HL-60/S4 treated with retinoic acid at 250 ng/mL for 4 days and 3 days (cell line): Measurements from ENCODE around the gene LRRC72.
"Not testable (repeated sequence)": the region's sequence is repeated elsewhere in the genome, so short reads cannot be mapped to it uniquely, and the experiment has no call there.

Experiments
- in situ Hi-C: fragments of 300-500 bp; cut with MboI; formaldehyde crosslinking; loops from 2 replicates; pipeline ENCODE4 v1.7.0; 2022; ENCODE audit warnings: low sequenced_read_pairs

LRRC72 gene

GRCh38 chr7:16564909-16565426, 38.3 kb downstream of the LRRC72 start:
- in situ Hi-C loops: no loop called here

- in situ Hi-C loops: no loop called here
These were observed 45.3 kb downstream of the LRRC72 start for GRCh38 chr7:16571941-16572340.

GRCh38 chr7:16579216-16579615, 52.6 kb downstream of the LRRC72 start:
- in situ Hi-C loops: no loop called here

GRCh38 chr7:16581286-16581685, 54.7 kb downstream of the LRRC72 start:
- in situ Hi-C loops: no loop called here

GRCh38 chr7:16583834-16584233, 57.2 kb downstream of the LRRC72 start:
- in situ Hi-C loops: no loop called here

- in situ Hi-C loops: no loop called here
These were observed 58.9 kb downstream of the LRRC72 start for GRCh38 chr7:16585540-16585939.

GRCh38 chr7:16586081-16586874, 59.7 kb downstream of the LRRC72 start:
- in situ Hi-C loops: no loop called here

GRCh38 chr7:16587129-16587528, 60.5 kb downstream of the LRRC72 start:
- in situ Hi-C loops: no loop called here

GRCh38 chr7:16587790-16588189, 61.2 kb downstream of the LRRC72 start:
- in situ Hi-C loops: no loop called here

GRCh38 chr7:16589881-16590280, 63.3 kb downstream of the LRRC72 start:
- in situ Hi-C loops: no loop called here

- in situ Hi-C loops: no loop called here
These were observed 63.8 kb downstream of the LRRC72 start for GRCh38 chr7:16590424-16590823.

- in situ Hi-C loops: no loop called here
These were observed 65.8 kb downstream of the LRRC72 start for GRCh38 chr7:16592395-16592794.

GRCh38 chr7:16594061-16594460, 67.4 kb downstream of the LRRC72 start:
- in situ Hi-C loops: no loop called here

- in situ Hi-C loops: no loop called here
These were observed 68.1 kb downstream of the LRRC72 start for GRCh38 chr7:16594676-16595075.

GRCh38 chr7:16595596-16595995, 69.0 kb downstream of the LRRC72 start:
- in situ Hi-C loops: not testable (repeated sequence)

- in situ Hi-C loops: no loop called here
These were observed 71.4 kb downstream of the LRRC72 start for GRCh38 chr7:16598015-16598414.

- in situ Hi-C loops: no loop called here
These were observed 73.2 kb downstream of the LRRC72 start for GRCh38 chr7:16599860-16600259.

- in situ Hi-C loops: no loop called here
These were observed 77.0 kb downstream of the LRRC72 start for GRCh38 chr7:16603633-16604032.

- in situ Hi-C loops: no loop called here
These were observed 77.4 kb downstream of the LRRC72 start for GRCh38 chr7:16604054-16604453.

GRCh38 chr7:16606704-16607103, 80.1 kb downstream of the LRRC72 start:
- in situ Hi-C loops: no loop called here

- in situ Hi-C loops: no loop called here
These were observed 83.3 kb downstream of the LRRC72 start for GRCh38 chr7:16609842-16610450.

GRCh38 chr7:16611711-16612110, 85.1 kb downstream of the LRRC72 start:
- in situ Hi-C loops: no loop called here
